Endothelial cell of umbilical vein (primary cell): ENCODE results near the gene CD109.

Experiments used
- CTCF ChIP-seq, 2 donors: IDR thresholded peaks; 1 replicate in 1 of 2; 2 replicates in 1 of 2; pipeline ENCODE4 v1.5.1; 2011; ENCODE audit warnings: low read length in 2 of 2, mild to moderate bottlenecking in 2 of 2, moderate library complexity in 2 of 2, control low read depth in 1 of 2, inconsistent platforms in 1 of 2, low read depth in 1 of 2; ENCODE audit not compliant: insufficient read depth in 1 of 2; ENCODE audit errors: extremely low read depth in 1 of 2
- EZH2 ChIP-seq: IDR thresholded peaks from 2 replicates; pipeline ENCODE4 v1.6.1; 2012; ENCODE audit warnings: borderline replicate concordance, low read depth, mild to moderate bottlenecking, moderate library complexity, low read length, inconsistent platforms; ENCODE audit not compliant: severe bottlenecking
- MYC ChIP-seq: IDR thresholded peaks from one replicate; pipeline ENCODE4 v1.6.1; 2011; ENCODE audit warnings: mild to moderate bottlenecking, low read depth, low read length
- POLR2A ChIP-seq: IDR thresholded peaks from 2 replicates; pipeline ENCODE4 v1.6.1; 2012; ENCODE audit warnings: low read depth, mild to moderate bottlenecking, control low read depth, low read length
- POLR2AphosphoS5 ChIP-seq: IDR thresholded peaks from 2 replicates; pipeline ENCODE4 v1.6.1; 2012; ENCODE audit warnings: low read depth, mild to moderate bottlenecking, control low read depth, low read length, moderate library complexity; ENCODE audit not compliant: insufficient read depth

GRCh38 chr6:73690056-73690455 is 5.9 kb upstream of the CD109 start:
- no peak for TF ChIP-seq EZH2
- no peak for TF ChIP-seq CTCF (IDR thresholded peaks at IDR 0.05; ENCODE audit: extremely low read depth in 1 of 2, insufficient read depth in 1 of 2, low read depth in 1 of 2, low read length in 2 of 2)
- no peak for TF ChIP-seq POLR2A
- no peak for TF ChIP-seq MYC
- no peak for TF ChIP-seq POLR2AphosphoS5
